ENCODE measurements around the gene OR6F1.

DNA sequence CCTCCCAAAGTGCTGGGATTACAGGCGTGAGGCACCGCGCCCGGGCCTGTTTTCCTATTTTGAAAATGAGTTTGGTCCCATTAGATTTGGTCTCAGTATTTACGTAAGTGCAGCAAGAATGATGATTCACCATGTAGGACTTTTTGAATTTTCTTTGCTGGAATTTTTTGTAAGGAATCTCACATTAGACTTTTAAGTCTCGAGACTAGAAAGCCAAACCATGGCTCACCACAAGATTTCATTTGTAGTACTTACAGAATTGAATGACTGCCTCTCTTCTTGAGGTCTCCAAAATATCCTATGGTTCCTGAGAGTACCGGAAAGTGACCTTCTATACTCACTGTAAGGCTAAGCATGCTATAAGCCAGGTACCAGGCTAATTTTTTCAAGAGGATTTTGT lies 31.2 kb upstream of the OR6F1 start:
- no peak for TF ChIP-seq POLR2A (IDR thresholded peaks at IDR 0.05)
- no peak for TF ChIP-seq CTCF (IDR thresholded peaks at IDR 0.05)

Data from body of pancreas (tissue), 4 donors.